Osteocyte (in vitro differentiated cells): ENCODE measurements around the gene TRAIP. TPM values are rescaled to one million over a fixed set of nuclear protein-coding genes. Genes with fewer than 3 reads are reported as not detected.

Source experiments
- DNase-seq: peaks from one replicate; pipeline ENCODE4 v3.0.0; 2021; ENCODE audit warnings: mixed read lengths; ENCODE audit not compliant: unreplicated experiment; ENCODE audit errors: extremely low spot score
- H3K27ac Mint-ChIP-seq: one replicate; pipeline ENCODE4 v1.8.0; 2021; ENCODE audit warnings: mild to moderate bottlenecking, mixed read lengths; ENCODE audit not compliant: unreplicated experiment
- H3K27me3 Mint-ChIP-seq: one replicate; pipeline ENCODE4 v1.8.0; 2021; ENCODE audit warnings: mixed read lengths; ENCODE audit not compliant: unreplicated experiment
- H3K36me3 Mint-ChIP-seq: one replicate; pipeline ENCODE4 v1.8.0; 2021; ENCODE audit warnings: mixed read lengths; ENCODE audit not compliant: unreplicated experiment
- H3K4me1 Mint-ChIP-seq: one replicate; pipeline ENCODE4 v1.8.0; 2021; ENCODE audit warnings: mixed read lengths; ENCODE audit not compliant: unreplicated experiment
- H3K4me3 Mint-ChIP-seq: one replicate; pipeline ENCODE4 v1.8.0; 2021; ENCODE audit warnings: mild to moderate bottlenecking, moderate library complexity, mixed read lengths; ENCODE audit not compliant: unreplicated experiment
- H3K9me3 Mint-ChIP-seq: one replicate; pipeline ENCODE4 v1.8.0; 2021; ENCODE audit warnings: mixed read lengths; ENCODE audit not compliant: unreplicated experiment
- total RNA-seq: library from RNA; stranded (reverse); gene quantifications from 2 replicates; pipeline ENCODE4 v1.2.1, GENCODE V29; 2021
- TF ChIP-seq, protein P1 (sequence below): fragments of 200-600 bp; sonication (generic); IDR thresholded peaks from 2 replicates; pipeline ENCODE4 v1.5.0; 2021; ENCODE audit warnings: antibody characterized with exemption, mild to moderate bottlenecking, moderate library complexity

Gene TRAIP
- total RNA-seq, 1 donor from 2014 or later, result 3.4 TPM

GRCh38 chr3:49794926-49795905, 61.1 kb downstream of the TRAIP start:
- H3K4me1 Mint-ChIP-seq, result peaks cover 9% of the 10 kb centered on the region
- H3K4me3 Mint-ChIP-seq, result no peak overlapping the region
- no peak for DNase-seq
- TF ChIP-seq, protein P1, sequence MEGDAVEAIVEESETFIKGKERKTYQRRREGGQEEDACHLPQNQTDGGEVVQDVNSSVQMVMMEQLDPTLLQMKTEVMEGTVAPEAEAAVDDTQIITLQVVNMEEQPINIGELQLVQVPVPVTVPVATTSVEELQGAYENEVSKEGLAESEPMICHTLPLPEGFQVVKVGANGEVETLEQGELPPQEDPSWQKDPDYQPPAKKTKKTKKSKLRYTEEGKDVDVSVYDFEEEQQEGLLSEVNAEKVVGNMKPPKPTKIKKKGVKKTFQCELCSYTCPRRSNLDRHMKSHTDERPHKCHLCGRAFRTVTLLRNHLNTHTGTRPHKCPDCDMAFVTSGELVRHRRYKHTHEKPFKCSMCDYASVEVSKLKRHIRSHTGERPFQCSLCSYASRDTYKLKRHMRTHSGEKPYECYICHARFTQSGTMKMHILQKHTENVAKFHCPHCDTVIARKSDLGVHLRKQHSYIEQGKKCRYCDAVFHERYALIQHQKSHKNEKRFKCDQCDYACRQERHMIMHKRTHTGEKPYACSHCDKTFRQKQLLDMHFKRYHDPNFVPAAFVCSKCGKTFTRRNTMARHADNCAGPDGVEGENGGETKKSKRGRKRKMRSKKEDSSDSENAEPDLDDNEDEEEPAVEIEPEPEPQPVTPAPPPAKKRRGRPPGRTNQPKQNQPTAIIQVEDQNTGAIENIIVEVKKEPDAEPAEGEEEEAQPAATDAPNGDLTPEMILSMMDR, result no peak
- no peaks in the 10 kb centered on the region for H3K27me3 Mint-ChIP-seq
- H3K9me3 Mint-ChIP-seq, result no peaks in the 10 kb centered on the region
- H3K27ac Mint-ChIP-seq, result no peak overlapping the region
- no peaks in the 10 kb centered on the region for H3K36me3 Mint-ChIP-seq

DNA sequence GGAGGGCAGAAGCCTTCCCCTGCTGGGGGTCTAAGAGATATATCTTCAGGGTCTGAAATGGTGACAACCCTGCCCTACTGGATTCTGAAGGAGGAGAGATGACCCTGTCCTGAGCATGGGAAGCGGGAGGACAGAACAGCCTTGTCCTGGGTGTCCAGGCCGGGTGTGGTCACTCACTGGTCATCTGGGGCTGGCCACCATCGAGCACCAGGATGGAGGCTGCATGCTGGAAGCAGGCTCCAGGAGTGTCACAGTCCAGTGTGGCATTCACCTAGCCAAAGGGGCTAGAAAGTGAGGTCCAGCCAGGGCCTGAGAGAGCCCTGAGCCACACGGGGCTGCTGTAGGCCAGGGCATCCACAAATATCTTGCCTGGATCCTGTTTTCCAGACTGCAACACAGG, 61.9 kb downstream of the TRAIP start:
- TF ChIP-seq, protein P1, result no peak
- no peaks in the 10 kb centered on the region for H3K27me3 Mint-ChIP-seq
- H3K27ac Mint-ChIP-seq, result no peak overlapping the region
- no peaks in the 10 kb centered on the region for H3K9me3 Mint-ChIP-seq
- H3K4me3 Mint-ChIP-seq, result no peak overlapping the region
- H3K4me1 Mint-ChIP-seq, result peaks cover 4% of the 10 kb centered on the region
- DNase-seq, result no peak
- H3K36me3 Mint-ChIP-seq, result no peaks in the 10 kb centered on the region

- H3K4me3 Mint-ChIP-seq, result no peak overlapping the region
- no peaks in the 10 kb centered on the region for H3K36me3 Mint-ChIP-seq
- DNase-seq, result no peak
- TF ChIP-seq, protein P1, result no peak
- H3K4me1 Mint-ChIP-seq, result no peaks in the 10 kb centered on the region
- H3K27me3 Mint-ChIP-seq, result no peaks in the 10 kb centered on the region
- no peaks in the 10 kb centered on the region for H3K9me3 Mint-ChIP-seq
- H3K27ac Mint-ChIP-seq, result no peak overlapping the region
Measured at GRCh38 chr3:49793486-49794085, 62.8 kb downstream of the TRAIP start.

- DNase-seq, result no peak
- no peaks in the 10 kb centered on the region for H3K27me3 Mint-ChIP-seq
- no peaks in the 10 kb centered on the region for H3K36me3 Mint-ChIP-seq
- H3K9me3 Mint-ChIP-seq, result no peaks in the 10 kb centered on the region
- H3K4me3 Mint-ChIP-seq, result no peak overlapping the region
- H3K4me1 Mint-ChIP-seq, result no peaks in the 10 kb centered on the region
- no peak overlapping the region for H3K27ac Mint-ChIP-seq
- TF ChIP-seq, protein P1, result no peak
Measured at GRCh38 chr3:49792371-49793150, 63.8 kb downstream of the TRAIP start.
